SK-N-SH (cell line): ENCODE data around the gene MATK. TPM values are rescaled to one million over a fixed set of nuclear protein-coding genes. Genes with fewer than 3 reads are reported as not detected.

Experiments
- CTCF ChIA-PET: fragments of 300-600, 350-600 bp; formaldehyde crosslinking; extraction: SDS; loops from one replicate; lab custom pipeline; 2021; lab: Yijun Ruan, JAX
- POLR2A ChIA-PET: fragments of 350-600 bp; sonication (Branson Sonifier 250); formaldehyde crosslinking; extraction: SDS; loops from one replicate; lab custom pipeline; 2020; ENCODE audit warnings: antibody characterized with exemption, inconsistent platforms; lab: Yijun Ruan, JAX
- DNase-seq: peaks from one replicate; pipeline ENCODE4 v3.0.0; 2012
- H2AFZ ChIP-seq: fragments of 200-600 bp; sonication (generic); 2 replicates; pipeline ENCODE4 v1.8.1; 2016; ENCODE audit warnings: antibody characterized with exemption, mild to moderate bottlenecking, low read depth
- H3F3A ChIP-seq: fragments of 200-600 bp; sonication (generic); replicated peaks from 2 replicates; pipeline ENCODE3; 2016; ENCODE audit warnings: antibody characterized with exemption, mild to moderate bottlenecking; ENCODE audit not compliant: insufficient read depth
- H3K27ac ChIP-seq, 2 experiments: fragments of 200-500 bp in 1 of 2; fragments of 200-600 bp in 1 of 2; sonication (Bioruptor generic) in 1 of 2; sonication (generic), shearing (Covaris generic) in 1 of 2; 2 replicates each; pipeline versions ENCODE4 v1.5.1 to v1.6.1; 2014 to 2016; ENCODE audit warnings: low read depth in 2 of 2, inconsistent platforms in 1 of 2, low read length in 1 of 2, mild to moderate bottlenecking in 1 of 2, mixed read lengths in 1 of 2
- H3K27me3 ChIP-seq: fragments of 200-600 bp; sonication (generic), shearing (Covaris generic); 2 replicates; pipeline ENCODE4 v1.6.1; 2016; ENCODE audit warnings: mixed run types; ENCODE audit not compliant: insufficient read depth
- H3K36me3 ChIP-seq, 2 experiments: fragments of 200-500 bp in 1 of 2; fragments of 200-600 bp in 1 of 2; sonication (Bioruptor generic) in 1 of 2; sonication (generic) in 1 of 2; replicated peaks in 1 of 2; 2 replicates each; pipeline versions ENCODE3 to v1.5.1; 2014 to 2016; ENCODE audit warnings: low read length in 1 of 2, mild to moderate bottlenecking in 1 of 2; ENCODE audit not compliant: insufficient read depth in 2 of 2, control insufficient read depth in 1 of 2
- H3K4me1 ChIP-seq, 2 experiments: fragments of 200-500 bp in 1 of 2; fragments of 200-600 bp in 1 of 2; sonication (Bioruptor generic) in 1 of 2; sonication (generic), shearing (Covaris generic) in 1 of 2; 2 replicates each; pipeline versions ENCODE4 v1.5.1 to v1.6.1; 2014 to 2016; ENCODE audit warnings: low read depth in 1 of 2, low read length in 1 of 2, mixed run types in 1 of 2; ENCODE audit not compliant: insufficient read depth in 2 of 2, control insufficient read depth in 1 of 2
- H3K4me2 ChIP-seq: fragments of 200-600 bp; sonication (generic), shearing (Covaris generic); 2 replicates; pipeline ENCODE4 v1.6.1; 2017; ENCODE audit warnings: mixed run types
- H3K4me3 ChIP-seq, 2 experiments: fragments of 200-500 bp in 1 of 2; fragments of 200-600 bp in 1 of 2; sonication (Bioruptor generic) in 1 of 2; sonication (generic), shearing (Covaris generic) in 1 of 2; 2 replicates each; pipeline versions ENCODE4 v1.5.1 to v1.8.1; 2014 to 2016; ENCODE audit warnings: low read depth in 2 of 2, inconsistent platforms in 1 of 2, low read length in 1 of 2, mild to moderate bottlenecking in 1 of 2, mixed read lengths in 1 of 2, moderate library complexity in 1 of 2
- H3K79me2 ChIP-seq: fragments of 200-600 bp; sonication (generic); 2 replicates; pipeline ENCODE4 v1.8.1; 2017; ENCODE audit warnings: mild to moderate bottlenecking; ENCODE audit not compliant: insufficient read depth
- H3K9ac ChIP-seq: fragments of 200-600 bp; sonication (generic); 2 replicates; pipeline ENCODE4 v1.6.1; 2017; ENCODE audit warnings: mixed run types
- H3K9me2 ChIP-seq: fragments of 200-600 bp; sonication (generic); 2 replicates; pipeline ENCODE4 v1.6.1; 2017; ENCODE audit warnings: mixed run types
- H3K9me3 ChIP-seq: fragments of 200-600 bp; sonication (generic); 2 replicates; pipeline ENCODE4 v1.6.1; 2017; ENCODE audit warnings: mixed run types, mild to moderate bottlenecking, moderate library complexity
- H4K20me1 ChIP-seq: fragments of 200-600 bp; sonication (generic); 2 replicates; pipeline ENCODE4 v1.6.1; 2017; ENCODE audit warnings: mild to moderate bottlenecking, mixed run types; ENCODE audit not compliant: insufficient read depth
- ELF1 ChIP-seq: IDR thresholded peaks from 2 replicates; pipeline ENCODE4 v1.4.0; 2012
- EP300 ChIP-seq, 2 experiments: IDR thresholded peaks; 2 replicates each; pipeline versions ENCODE4 v1.4.0 to v1.6.1; 2012; ENCODE audit warnings: borderline replicate concordance in 1 of 2, low read depth in 1 of 2, low read length in 1 of 2
- FOSL2 ChIP-seq: IDR thresholded peaks from 2 replicates; pipeline ENCODE4 v1.4.0; 2012; ENCODE audit warnings: low read depth, mild to moderate bottlenecking, moderate library complexity, borderline replicate concordance
- FOXJ3 ChIP-seq: sonication (generic); formaldehyde crosslinking; IDR thresholded peaks from 2 replicates; pipeline ENCODE4 v1.5.1; 2020; ENCODE audit warnings: mild to moderate bottlenecking, missing genetic modification reagents
- GATA2 ChIP-seq: sonication (generic); formaldehyde crosslinking; IDR thresholded peaks from 2 replicates; pipeline ENCODE4 v1.5.0; 2020; ENCODE audit warnings: mild to moderate bottlenecking, missing genetic modification reagents
- MAX ChIP-seq: IDR thresholded peaks from 2 replicates; pipeline ENCODE4 v1.4.0; 2012; ENCODE audit warnings: low read depth
- NFIC ChIP-seq: IDR thresholded peaks from 2 replicates; pipeline ENCODE4 v1.4.0; 2012; ENCODE audit warnings: borderline replicate concordance
- PBX3 ChIP-seq: IDR thresholded peaks from 2 replicates; pipeline ENCODE4; 2012
- POLR2AphosphoS5 ChIP-seq: IDR thresholded peaks from 2 replicates; pipeline ENCODE4 v1.6.1; 2012; ENCODE audit warnings: low read depth, low read length
- RXRA ChIP-seq: IDR thresholded peaks from 2 replicates; pipeline ENCODE4 v1.4.0; 2012; ENCODE audit warnings: low read depth, mild to moderate bottlenecking, borderline replicate concordance
- SIN3A ChIP-seq: IDR thresholded peaks from 2 replicates; pipeline ENCODE4 v1.6.1; 2012; ENCODE audit warnings: low read depth, mild to moderate bottlenecking, low read length, moderate library complexity, borderline replicate concordance
- WGBS: methylation state at CpG from one replicate; pipeline ENCODE4 v1.1.6; 2017; ENCODE audit warnings: low lambda C conversion rate; 5-methylcytosine and 5-hydroxymethylcytosine counted together
- polyA plus RNA-seq, 3 experiments: library from polyadenylated mRNA; depleted of rRNA; stranded (reverse); fragments of >200 nt; gene quantifications; 2 replicates each; pipeline ENCODE4 v1.2.3, GENCODE V29; 2012

Gene MATK
- polyA plus RNA-seq, 1 of the 3 experiments (the other 2 are of a cell fraction), result not detected

GRCh38 chr19:3778104-3778867, 7.9 kb downstream of the MATK start:
- Histone ChIP-seq H2AFZ (no peak overlapping the region), H3K36me3 (no peaks in the 10 kb centered on the region), H3K79me2 (no peaks in the 10 kb centered on the region), H3K27me3 (peaks cover 22% of the 10 kb centered on the region), H3K4me1 (no peaks in the 10 kb centered on the region), H3K27ac (no peak overlapping the region), H4K20me1 (no peaks in the 10 kb centered on the region), H3K9me2 (no peaks in the 10 kb centered on the region), H3K9me3 (peaks cover 9% of the 10 kb centered on the region), H3F3A (no peaks in the 10 kb centered on the region), H3K4me2 (no peak overlapping the region), H3K4me3 (no peak overlapping the region), H3K9ac (no peak overlapping the region)
- ChIA-PET POLR2A (interaction anchor here (1.1 kb wide), 1 partner anchor 15 kb away, joined by 8 read pairs; no protein-coding TSS in a partner anchor), CTCF (interaction anchor here (1.3 to 1.7 kb wide), 2 partner anchors 8 to 16 kb away, joined by 3 to 8 read pairs; partner anchors contain the start of genes APBA3 and MRPL54)
- no peak for DNase-seq
- WGBS, result 25% methylated on average over 14 of the region's 37 CpGs
- TF ChIP-seq MAX (no peak), POLR2AphosphoS5 (no peak), ELF1 (no peak), EP300 (IDR thresholded peaks at IDR 0.05; ENCODE audit: borderline replicate concordance in 1 of 2, low read depth in 1 of 2, low read length in 1 of 2) (no peak), FOSL2 (no peak), NFIC (no peak), SIN3A (no peak), RXRA (no peak)

GRCh38 chr19:3776479-3777040, 9.6 kb downstream of the MATK start:
- DNase-seq, result no peak
- H3K9me2 ChIP-seq, result no peaks in the 10 kb centered on the region
- H3K9me3 ChIP-seq, result 0 out of 2 replicates have a peak, but pooled peaks cover 2% of the 10 kb centered on the region
- H3K4me3 ChIP-seq, result no peak overlapping the region
- no peak overlapping the region for H3K9ac ChIP-seq
- H3K27ac ChIP-seq, result no peak overlapping the region
- no peaks in the 10 kb centered on the region for H4K20me1 ChIP-seq
- H3K4me1 ChIP-seq, result no peaks in the 10 kb centered on the region
- WGBS, result 66% methylated on average over 1 of the region's 1 CpG
- H3K4me2 ChIP-seq, result no peak overlapping the region
- H2AFZ ChIP-seq, result no peak overlapping the region
- no peaks in the 10 kb centered on the region for H3F3A ChIP-seq
- H3K27me3 ChIP-seq, result peaks cover 22% of the 10 kb centered on the region
- ChIA-PET CTCF (no interaction called here), POLR2A (no interaction called here)
- TF ChIP-seq PBX3 (no peak), GATA2 (no peak), FOXJ3 (CRISPR knock-in tag) (no peak), NFIC (no peak), RXRA (no peak)
- H3K36me3 ChIP-seq, result no peaks in the 10 kb centered on the region
- H3K79me2 ChIP-seq, result no peaks in the 10 kb centered on the region
